SK-N-SH (cell line): Measurements from ENCODE around the gene ST7. TPM values are rescaled to one million over a fixed set of nuclear protein-coding genes. Genes with fewer than 3 reads are reported as not detected.

Experiments used
- CTCF ChIA-PET: fragments of 300-600, 350-600 bp; formaldehyde crosslinking; extraction: SDS; loops from one replicate; lab custom pipeline; 2021; lab: Yijun Ruan, JAX
- POLR2A ChIA-PET: fragments of 350-600 bp; sonication (Branson Sonifier 250); formaldehyde crosslinking; extraction: SDS; loops from one replicate; lab custom pipeline; 2020; ENCODE audit warnings: antibody characterized with exemption, inconsistent platforms; lab: Yijun Ruan, JAX
- DNase-seq: peaks from one replicate; pipeline ENCODE4 v3.0.0; 2012
- H2AFZ ChIP-seq: fragments of 200-600 bp; sonication (generic); 2 replicates; pipeline ENCODE4 v1.8.1; 2016; ENCODE audit warnings: antibody characterized with exemption, mild to moderate bottlenecking, low read depth
- H3F3A ChIP-seq: fragments of 200-600 bp; sonication (generic); replicated peaks from 2 replicates; pipeline ENCODE3; 2016; ENCODE audit warnings: antibody characterized with exemption, mild to moderate bottlenecking; ENCODE audit not compliant: insufficient read depth
- H3K27ac ChIP-seq, 2 experiments: fragments of 200-500 bp in 1 of 2; fragments of 200-600 bp in 1 of 2; sonication (Bioruptor generic) in 1 of 2; sonication (generic), shearing (Covaris generic) in 1 of 2; 2 replicates each; pipeline versions ENCODE4 v1.5.1 to v1.6.1; 2014 to 2016; ENCODE audit warnings: low read depth in 2 of 2, inconsistent platforms in 1 of 2, low read length in 1 of 2, mild to moderate bottlenecking in 1 of 2, mixed read lengths in 1 of 2
- H3K27me3 ChIP-seq: fragments of 200-600 bp; sonication (generic), shearing (Covaris generic); 2 replicates; pipeline ENCODE4 v1.6.1; 2016; ENCODE audit warnings: mixed run types; ENCODE audit not compliant: insufficient read depth
- H3K36me3 ChIP-seq, 2 experiments: fragments of 200-500 bp in 1 of 2; fragments of 200-600 bp in 1 of 2; sonication (Bioruptor generic) in 1 of 2; sonication (generic) in 1 of 2; replicated peaks in 1 of 2; 2 replicates each; pipeline versions ENCODE3 to v1.5.1; 2014 to 2016; ENCODE audit warnings: low read length in 1 of 2, mild to moderate bottlenecking in 1 of 2; ENCODE audit not compliant: insufficient read depth in 2 of 2, control insufficient read depth in 1 of 2
- H3K4me1 ChIP-seq, 2 experiments: fragments of 200-500 bp in 1 of 2; fragments of 200-600 bp in 1 of 2; sonication (Bioruptor generic) in 1 of 2; sonication (generic), shearing (Covaris generic) in 1 of 2; 2 replicates each; pipeline versions ENCODE4 v1.5.1 to v1.6.1; 2014 to 2016; ENCODE audit warnings: low read depth in 1 of 2, low read length in 1 of 2, mixed run types in 1 of 2; ENCODE audit not compliant: insufficient read depth in 2 of 2, control insufficient read depth in 1 of 2
- H3K4me2 ChIP-seq: fragments of 200-600 bp; sonication (generic), shearing (Covaris generic); 2 replicates; pipeline ENCODE4 v1.6.1; 2017; ENCODE audit warnings: mixed run types
- H3K4me3 ChIP-seq, 2 experiments: fragments of 200-500 bp in 1 of 2; fragments of 200-600 bp in 1 of 2; sonication (Bioruptor generic) in 1 of 2; sonication (generic), shearing (Covaris generic) in 1 of 2; 2 replicates each; pipeline versions ENCODE4 v1.5.1 to v1.8.1; 2014 to 2016; ENCODE audit warnings: low read depth in 2 of 2, inconsistent platforms in 1 of 2, low read length in 1 of 2, mild to moderate bottlenecking in 1 of 2, mixed read lengths in 1 of 2, moderate library complexity in 1 of 2
- H3K79me2 ChIP-seq: fragments of 200-600 bp; sonication (generic); 2 replicates; pipeline ENCODE4 v1.8.1; 2017; ENCODE audit warnings: mild to moderate bottlenecking; ENCODE audit not compliant: insufficient read depth
- H3K9ac ChIP-seq: fragments of 200-600 bp; sonication (generic); 2 replicates; pipeline ENCODE4 v1.6.1; 2017; ENCODE audit warnings: mixed run types
- H3K9me2 ChIP-seq: fragments of 200-600 bp; sonication (generic); 2 replicates; pipeline ENCODE4 v1.6.1; 2017; ENCODE audit warnings: mixed run types
- H3K9me3 ChIP-seq: fragments of 200-600 bp; sonication (generic); 2 replicates; pipeline ENCODE4 v1.6.1; 2017; ENCODE audit warnings: mixed run types, mild to moderate bottlenecking, moderate library complexity
- H4K20me1 ChIP-seq: fragments of 200-600 bp; sonication (generic); 2 replicates; pipeline ENCODE4 v1.6.1; 2017; ENCODE audit warnings: mild to moderate bottlenecking, mixed run types; ENCODE audit not compliant: insufficient read depth
- CHD2 ChIP-seq: fragments of 150-350 bp; IDR thresholded peaks from 2 replicates; pipeline ENCODE4 v1.6.1; 2018; ENCODE audit warnings: low read length; ENCODE audit not compliant: partially characterized antibody
- ELF1 ChIP-seq: IDR thresholded peaks from 2 replicates; pipeline ENCODE4 v1.4.0; 2012
- EP300 ChIP-seq, 2 experiments: IDR thresholded peaks; 2 replicates each; pipeline versions ENCODE4 v1.4.0 to v1.6.1; 2012; ENCODE audit warnings: borderline replicate concordance in 1 of 2, low read depth in 1 of 2, low read length in 1 of 2
- EZH2phosphoT487 ChIP-seq: fragments of 200-600 bp; sonication (generic); IDR thresholded peaks from 2 replicates; pipeline ENCODE4 v1.6.1; 2017; ENCODE audit warnings: low read depth, mixed run types, mild to moderate bottlenecking, antibody characterized with exemption, moderate library complexity, borderline replicate concordance
- FOSL2 ChIP-seq: IDR thresholded peaks from 2 replicates; pipeline ENCODE4 v1.4.0; 2012; ENCODE audit warnings: low read depth, mild to moderate bottlenecking, moderate library complexity, borderline replicate concordance
- FOXM1 ChIP-seq: IDR thresholded peaks from 2 replicates; pipeline ENCODE4 v1.4.0; 2012; ENCODE audit warnings: low read depth, mild to moderate bottlenecking
- GATA2 ChIP-seq: sonication (generic); formaldehyde crosslinking; IDR thresholded peaks from 2 replicates; pipeline ENCODE4 v1.5.0; 2020; ENCODE audit warnings: mild to moderate bottlenecking, missing genetic modification reagents
- MAX ChIP-seq: IDR thresholded peaks from 2 replicates; pipeline ENCODE4 v1.4.0; 2012; ENCODE audit warnings: low read depth
- MEF2A ChIP-seq: IDR thresholded peaks from 2 replicates; pipeline ENCODE4 v1.4.0; 2012; ENCODE audit warnings: low read depth, borderline replicate concordance
- MXI1 ChIP-seq: IDR thresholded peaks from 2 replicates; pipeline ENCODE4 v1.6.1; 2012; ENCODE audit warnings: mild to moderate bottlenecking, low read depth, low read length, improper control_type of control experiment
- NRF1 ChIP-seq: IDR thresholded peaks from 2 replicates; pipeline ENCODE4 v1.6.1; 2012; ENCODE audit warnings: low read depth, mild to moderate bottlenecking, low read length
- PBX3 ChIP-seq: IDR thresholded peaks from 2 replicates; pipeline ENCODE4; 2012
- POLR2AphosphoS5 ChIP-seq: IDR thresholded peaks from 2 replicates; pipeline ENCODE4 v1.6.1; 2012; ENCODE audit warnings: low read depth, low read length
- RAD21 ChIP-seq: IDR thresholded peaks from 2 replicates; pipeline ENCODE4 v1.6.1; 2012; ENCODE audit warnings: mild to moderate bottlenecking, low read length
- RCOR1 ChIP-seq: fragments of 150-350 bp; IDR thresholded peaks from 2 replicates; pipeline ENCODE4 v1.6.1; 2017; ENCODE audit warnings: antibody characterized with exemption, low read length
- RFX5 ChIP-seq: IDR thresholded peaks from 2 replicates; pipeline ENCODE4 v1.6.1; 2012; ENCODE audit warnings: mild to moderate bottlenecking, improper control_type of control experiment, low read length
- SIN3A ChIP-seq: IDR thresholded peaks from 2 replicates; pipeline ENCODE4 v1.6.1; 2012; ENCODE audit warnings: low read depth, mild to moderate bottlenecking, low read length, moderate library complexity, borderline replicate concordance
- SMC3 ChIP-seq: IDR thresholded peaks from 2 replicates; pipeline ENCODE4 v1.6.1; 2012; ENCODE audit warnings: low read depth, low read length, improper control_type of control experiment
- TAF1 ChIP-seq: IDR thresholded peaks from 2 replicates; pipeline ENCODE4 v1.6.1; 2012; ENCODE audit warnings: low read depth, mild to moderate bottlenecking, low read length, moderate library complexity, borderline replicate concordance
- TEAD4 ChIP-seq: IDR thresholded peaks from 2 replicates; pipeline ENCODE4 v1.4.0; 2012; ENCODE audit warnings: mild to moderate bottlenecking, borderline replicate concordance; ENCODE audit not compliant: insufficient read depth
- USF1 ChIP-seq: IDR thresholded peaks from 2 replicates; pipeline ENCODE4 v1.4.0; 2012; ENCODE audit warnings: low read depth, borderline replicate concordance
- ZBTB33 ChIP-seq: IDR thresholded peaks from 2 replicates; pipeline ENCODE4 v1.4.0; 2012; ENCODE audit warnings: low read depth, borderline replicate concordance
- WGBS: methylation state at CpG from one replicate; pipeline ENCODE4 v1.1.6; 2017; ENCODE audit warnings: low lambda C conversion rate; 5-methylcytosine and 5-hydroxymethylcytosine counted together
- polyA plus RNA-seq, 3 experiments: library from polyadenylated mRNA; depleted of rRNA; stranded (reverse); fragments of >200 nt; gene quantifications; 2 replicates each; pipeline ENCODE4 v1.2.3, GENCODE V29; 2012
- TF ChIP-seq, protein P1 (sequence below): fragments of 150-350 bp; IDR thresholded peaks from 2 replicates; pipeline ENCODE4 v1.6.1; 2016; ENCODE audit warnings: mild to moderate bottlenecking, low read depth, low read length

Gene ST7
- polyA plus RNA-seq, 1 of the 3 experiments (the other 2 are of a cell fraction): 23.5 TPM

DNA sequence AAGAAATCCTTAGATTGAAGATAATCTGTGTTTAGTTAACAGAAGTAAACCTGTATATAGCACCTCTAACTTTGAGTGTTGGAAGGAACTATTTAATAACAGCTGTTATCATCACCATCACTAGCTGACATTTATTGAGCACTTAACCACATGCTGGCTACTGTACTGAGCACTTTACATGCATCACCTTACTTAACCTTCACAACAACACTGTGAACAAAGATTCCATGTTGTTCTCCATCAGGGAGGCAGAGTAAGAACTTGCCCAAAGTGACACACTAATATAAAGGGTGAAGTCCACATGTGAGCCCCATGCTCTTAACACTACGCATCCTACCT lies 182.2 kb downstream of the ST7 start:
- H3K4me3 ChIP-seq: no peak overlapping the region
- WGBS: 100% methylated on average over 1 of the region's 1 CpG
- H3K36me3 ChIP-seq: peaks cover 14 to 63% of the 10 kb centered on the region in 2 experiments
- no peak overlapping the region for H3K9ac ChIP-seq
- no peak overlapping the region for H2AFZ ChIP-seq
- TF ChIP-seq TEAD4 (no peak), MXI1 (no peak), EZH2phosphoT487 (no peak), RCOR1 (no peak), FOXM1 (no peak)
- TF ChIP-seq, all 33 proteins: peak for 0
- Histone ChIP-seq H3K9me2 (no peaks in the 10 kb centered on the region), H3F3A (peaks cover 39% of the 10 kb centered on the region), H3K4me2 (no peak overlapping the region), H3K79me2 (no peaks in the 10 kb centered on the region; the same call in 1 of the 2 replicates), H3K9me3 (no peaks in the 10 kb centered on the region), H3K27ac (no peak overlapping the region), H4K20me1 (no peaks in the 10 kb centered on the region), H3K4me1 (peaks cover 17 to 21% of the 10 kb centered on the region in 2 experiments), H3K27me3 (no peaks in the 10 kb centered on the region)
- no peak for DNase-seq
- ChIA-PET CTCF (interaction anchor here (1.2 to 3.6 kb wide), 8 partner anchors 8 to 205 kb away, joined by 3 to 32 read pairs (median 11); no protein-coding TSS in a partner anchor), POLR2A (no interaction called here)

- Histone ChIP-seq H3F3A (peaks cover 24% of the 10 kb centered on the region), H3K27ac (peak overlapping the region; percentile 32 to 87; a peak in 3 of 4 replicates), H3K27me3 (no peaks in the 10 kb centered on the region), H3K4me1 (peaks cover 13 to 16% of the 10 kb centered on the region in 2 experiments; a peak in 3 of 4 replicates), H3K79me2 (no peaks in the 10 kb centered on the region), H3K9me3 (no peaks in the 10 kb centered on the region), H3K36me3 (peaks cover 19 to 56% of the 10 kb centered on the region in 2 experiments), H4K20me1 (no peaks in the 10 kb centered on the region), H3K9ac (no peak overlapping the region), H3K4me3 (no peak overlapping the region), H2AFZ (no peak overlapping the region), H3K9me2 (no peaks in the 10 kb centered on the region), H3K4me2 (no peak overlapping the region; the same call in 1 of the 2 replicates)
- 44% methylated on average over 3 of the region's 3 CpGs for WGBS
- DNase-seq: no peak
- ChIA-PET POLR2A (no interaction called here), CTCF (interaction anchor here (0.6 to 3.0 kb wide), 5 partner anchors 10 to 149 kb away, joined by 3 to 22 read pairs (median 3); no protein-coding TSS in a partner anchor)
- TF ChIP-seq RCOR1: no peak
- TF ChIP-seq GATA2 (CRISPR knock-in tag): no peak
- TF ChIP-seq TAF1: no peak
- TF ChIP-seq, protein P1, sequence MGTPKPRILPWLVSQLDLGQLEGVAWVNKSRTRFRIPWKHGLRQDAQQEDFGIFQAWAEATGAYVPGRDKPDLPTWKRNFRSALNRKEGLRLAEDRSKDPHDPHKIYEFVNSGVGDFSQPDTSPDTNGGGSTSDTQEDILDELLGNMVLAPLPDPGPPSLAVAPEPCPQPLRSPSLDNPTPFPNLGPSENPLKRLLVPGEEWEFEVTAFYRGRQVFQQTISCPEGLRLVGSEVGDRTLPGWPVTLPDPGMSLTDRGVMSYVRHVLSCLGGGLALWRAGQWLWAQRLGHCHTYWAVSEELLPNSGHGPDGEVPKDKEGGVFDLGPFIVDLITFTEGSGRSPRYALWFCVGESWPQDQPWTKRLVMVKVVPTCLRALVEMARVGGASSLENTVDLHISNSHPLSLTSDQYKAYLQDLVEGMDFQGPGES: no peak
- TF ChIP-seq EZH2phosphoT487: no peak
- peak; percentile 81 for TF ChIP-seq TEAD4
- TF ChIP-seq MXI1: no peak
- peak; percentile 73 for TF ChIP-seq PBX3
- no peak for TF ChIP-seq NRF1
- TF ChIP-seq RAD21: no peak
- peak; percentile 64; the same call in 1 of the 2 replicates for TF ChIP-seq POLR2AphosphoS5
- no peak for TF ChIP-seq SMC3
- TF ChIP-seq EP300 (IDR thresholded peaks at IDR 0.05; ENCODE audit: borderline replicate concordance in 1 of 2, low read depth in 1 of 2, low read length in 1 of 2): peak; percentile 48 to 83
- no peak for TF ChIP-seq USF1
- TF ChIP-seq ELF1: no peak
- no peak for TF ChIP-seq CHD2
- TF ChIP-seq MEF2A: no peak
- no peak for TF ChIP-seq ZBTB33
- no peak for TF ChIP-seq RFX5
- TF ChIP-seq FOSL2: peak; percentile 9; the same call in 1 of the 2 replicates
- no peak for TF ChIP-seq MAX
- TF ChIP-seq SIN3A: 0 out of 2 replicates have a peak, but pooled peaks have one; percentile 48
- TF ChIP-seq FOXM1: 0 out of 2 replicates have a peak, but pooled peaks have one; percentile 32
These were observed 184.6 kb downstream of the ST7 start for GRCh38 chr7:117137868-117138267.
